SK-N-SH (cell line): Measurements from ENCODE around the gene ZSCAN12.

Source experiments
- CTCF ChIP-seq: fragments of 200-600 bp; sonication (generic); IDR thresholded peaks from 2 replicates; pipeline ENCODE4 v1.6.1; 2017; ENCODE audit warnings: antibody characterized with exemption, mild to moderate bottlenecking, moderate library complexity
- PBX3 ChIP-seq: IDR thresholded peaks from 2 replicates; pipeline ENCODE4; 2012
- POLR2AphosphoS5 ChIP-seq: IDR thresholded peaks from 2 replicates; pipeline ENCODE4 v1.6.1; 2012; ENCODE audit warnings: low read depth, low read length
- RAD21 ChIP-seq: IDR thresholded peaks from 2 replicates; pipeline ENCODE4 v1.6.1; 2012; ENCODE audit warnings: mild to moderate bottlenecking, low read length
- RCOR1 ChIP-seq: fragments of 150-350 bp; IDR thresholded peaks from 2 replicates; pipeline ENCODE4 v1.6.1; 2017; ENCODE audit warnings: antibody characterized with exemption, low read length
- REST ChIP-seq: IDR thresholded peaks from 2 replicates; pipeline ENCODE4 v1.6.1; 2012; ENCODE audit warnings: mild to moderate bottlenecking, low read depth, low read length, moderate library complexity
- TCF12 ChIP-seq: IDR thresholded peaks from 2 replicates; pipeline ENCODE4 v1.4.0; 2012
- YY1 ChIP-seq: IDR thresholded peaks from 2 replicates; pipeline ENCODE4 v1.4.0; 2012; ENCODE audit warnings: low read depth, mild to moderate bottlenecking

- no peak for TF ChIP-seq RAD21
- no peak for TF ChIP-seq REST
- no peak for TF ChIP-seq CTCF
- no peak for TF ChIP-seq TCF12
- no peak for TF ChIP-seq YY1
- no peak for TF ChIP-seq POLR2AphosphoS5
- TF ChIP-seq PBX3, result no peak
- TF ChIP-seq RCOR1, result no peak
Measured at GRCh38 chr6:28360961-28361360, 38.6 kb downstream of the ZSCAN12 start.
